Fibroblast of peridontal ligament (primary cell): ENCODE measurements around the gene KLHDC7B.

Experiments used
- DNase-seq: peaks from one replicate; pipeline ENCODE4 v3.0.0-alpha.2; 2010; ENCODE audit errors: extremely low read depth

Gene KLHDC7B

GRCh38 chr22:50545522-50546325 lies at the start of gene KLHDC7B:
KLHDC7B (plus strand) TSS chr22:50545899; CDS start chr22:50546244, 345 bp downstream.
- DNase-seq: peak; percentile 46

DNA sequence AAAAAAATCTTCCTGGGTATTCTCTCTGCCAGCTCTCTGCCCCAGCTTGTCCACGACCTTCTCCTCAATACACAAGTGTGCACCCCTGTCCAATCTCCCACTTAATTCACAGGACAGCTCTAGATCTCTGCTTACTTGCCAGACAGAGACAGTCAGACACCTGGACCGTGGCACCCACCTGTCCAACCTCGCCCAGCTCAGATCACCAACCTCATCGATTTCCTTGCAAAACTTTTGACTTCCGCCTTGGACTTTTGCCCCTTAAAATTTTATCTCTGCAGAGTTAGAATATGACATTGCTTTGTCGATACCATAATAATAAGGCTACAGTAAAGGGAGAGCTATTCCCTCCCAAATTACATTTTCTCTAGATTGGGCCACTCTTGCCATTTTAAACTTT lies 48.6 kb upstream of the KLHDC7B start:
- no peak for DNase-seq

DNA sequence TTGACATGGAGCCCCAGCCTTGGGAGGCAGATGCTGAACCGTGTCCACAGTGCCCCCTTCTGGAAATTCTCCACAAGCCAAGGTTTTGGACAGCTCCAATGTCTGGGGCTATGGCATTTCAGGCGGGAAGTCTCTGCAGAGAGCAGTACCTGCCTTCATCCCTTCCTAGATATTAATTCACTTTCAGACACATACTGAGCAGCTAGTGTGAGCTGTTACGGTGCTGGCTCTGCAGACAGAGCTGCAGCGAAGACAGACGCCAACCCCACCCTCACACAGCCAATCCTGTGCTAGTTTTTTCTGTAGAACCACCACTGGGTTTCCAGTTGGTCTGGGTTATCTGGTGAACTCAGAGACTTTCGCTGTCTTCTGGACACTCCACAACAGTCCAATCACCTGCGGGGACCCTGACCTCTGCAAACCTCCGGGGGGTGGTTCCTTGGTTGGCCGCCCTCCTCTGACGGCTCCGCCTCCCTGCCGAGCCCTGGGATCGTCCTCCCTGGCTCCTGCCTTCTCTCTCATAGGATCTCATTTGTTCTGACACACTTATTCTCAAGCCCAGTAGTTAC lies 47.3 kb upstream of the KLHDC7B start:
- peak; percentile 55 for DNase-seq

DNA sequence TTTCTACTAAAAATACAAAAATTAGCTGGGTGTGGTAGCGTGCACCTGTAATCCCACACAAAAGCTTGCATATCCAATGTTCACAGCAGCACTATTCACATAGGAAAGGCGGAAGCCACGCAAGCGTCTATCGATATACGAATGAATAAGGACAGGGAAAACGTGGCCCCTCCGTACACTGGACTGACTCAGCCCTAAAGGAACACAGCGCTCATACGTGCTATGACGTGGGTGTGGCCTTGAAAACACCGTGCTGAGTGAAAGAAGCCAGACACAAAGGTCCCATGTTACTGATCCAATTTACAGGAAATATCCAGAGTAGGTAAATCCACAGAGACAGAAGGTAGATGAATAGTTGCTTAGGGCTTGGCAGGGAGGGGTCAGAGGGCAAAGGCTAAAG lies 45.2 kb upstream of the KLHDC7B start:
- DNase-seq: no peak

GRCh38 chr22:50502096-50502495 lies 43.6 kb upstream of the KLHDC7B start:
- no peak for DNase-seq

- DNase-seq: no peak
Measured at GRCh38 chr22:50502628-50503474, 42.8 kb upstream of the KLHDC7B start.

DNA sequence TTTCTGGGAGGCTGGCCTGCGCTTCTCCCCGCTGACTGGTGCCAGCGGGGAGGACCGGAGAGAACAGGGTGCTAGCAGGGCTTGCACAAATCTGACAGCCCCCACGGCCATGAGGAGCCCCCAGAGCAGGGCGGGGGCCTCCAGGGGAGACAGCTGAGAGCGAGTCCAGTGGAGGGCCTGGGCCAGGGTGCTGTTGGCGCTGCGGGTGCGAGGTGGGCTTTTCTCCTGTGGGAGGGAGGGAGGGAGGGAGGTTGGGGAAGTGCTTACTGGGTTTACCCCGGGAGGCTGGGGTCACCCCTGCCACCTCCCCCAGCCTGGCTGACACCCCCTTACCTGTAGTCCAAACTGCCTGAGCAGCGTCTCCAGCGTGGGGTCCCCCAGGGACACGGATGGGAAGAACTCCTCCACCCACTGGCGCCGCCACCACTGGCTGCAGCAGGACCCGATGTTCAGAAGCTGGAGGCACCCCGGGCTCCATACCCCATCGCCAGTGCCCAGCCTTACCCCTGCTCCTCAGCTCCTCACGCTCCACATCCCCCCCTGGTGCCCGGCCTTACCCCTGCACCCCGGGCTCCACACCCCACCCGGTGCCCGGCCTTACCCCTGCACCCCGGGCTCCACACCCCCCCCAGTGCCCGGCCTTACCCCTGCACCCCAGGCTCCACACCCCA lies 42.1 kb upstream of the KLHDC7B start:
- DNase-seq: no peak

GRCh38 chr22:50504369-50505211 lies 41.1 kb upstream of the KLHDC7B start:
- DNase-seq: no peak

GRCh38 chr22:50505276-50505775 lies 40.4 kb upstream of the KLHDC7B start:
- no peak for DNase-seq

DNA sequence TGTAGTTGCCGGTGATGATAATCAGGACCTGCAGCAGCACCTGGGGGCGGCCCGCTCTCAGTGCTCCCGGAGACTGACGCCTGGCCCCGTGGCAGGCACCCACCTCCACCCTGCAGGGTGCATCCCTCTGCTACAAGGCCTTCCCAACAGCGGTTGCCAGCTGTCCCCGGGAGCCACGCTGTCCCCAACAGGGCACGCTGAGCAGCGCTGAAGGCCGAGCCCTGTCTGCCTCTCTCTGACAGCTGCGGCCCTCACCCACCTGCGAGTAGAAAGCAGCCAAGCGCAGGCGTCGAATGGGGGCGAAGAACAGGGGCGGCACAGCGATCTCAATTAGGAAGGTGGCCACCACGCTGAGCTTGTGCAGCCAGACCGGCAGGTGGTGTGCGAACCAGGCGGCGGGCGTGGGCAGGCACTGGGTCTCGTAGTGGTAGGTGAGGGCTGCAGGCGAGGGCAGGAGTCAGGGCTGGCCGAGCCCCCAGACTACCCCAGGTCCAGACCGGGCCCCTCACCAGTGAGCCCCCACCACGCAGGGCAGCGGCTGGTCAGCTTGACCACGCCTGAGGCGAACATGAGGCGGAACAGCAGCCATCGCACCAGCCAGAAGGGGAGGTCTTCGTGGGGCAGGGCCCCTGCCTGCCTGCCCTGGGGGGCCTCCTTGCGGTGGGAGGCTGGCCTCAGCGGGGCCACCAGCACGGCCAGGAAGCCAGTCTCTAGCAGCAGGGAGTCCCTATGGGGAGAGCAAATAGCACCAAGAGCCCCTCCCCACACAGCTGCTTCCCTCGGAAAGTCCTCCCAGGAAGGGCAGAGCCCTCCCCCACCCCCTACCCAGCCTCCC lies 39.7 kb upstream of the KLHDC7B start:
- DNase-seq: no peak

DNA sequence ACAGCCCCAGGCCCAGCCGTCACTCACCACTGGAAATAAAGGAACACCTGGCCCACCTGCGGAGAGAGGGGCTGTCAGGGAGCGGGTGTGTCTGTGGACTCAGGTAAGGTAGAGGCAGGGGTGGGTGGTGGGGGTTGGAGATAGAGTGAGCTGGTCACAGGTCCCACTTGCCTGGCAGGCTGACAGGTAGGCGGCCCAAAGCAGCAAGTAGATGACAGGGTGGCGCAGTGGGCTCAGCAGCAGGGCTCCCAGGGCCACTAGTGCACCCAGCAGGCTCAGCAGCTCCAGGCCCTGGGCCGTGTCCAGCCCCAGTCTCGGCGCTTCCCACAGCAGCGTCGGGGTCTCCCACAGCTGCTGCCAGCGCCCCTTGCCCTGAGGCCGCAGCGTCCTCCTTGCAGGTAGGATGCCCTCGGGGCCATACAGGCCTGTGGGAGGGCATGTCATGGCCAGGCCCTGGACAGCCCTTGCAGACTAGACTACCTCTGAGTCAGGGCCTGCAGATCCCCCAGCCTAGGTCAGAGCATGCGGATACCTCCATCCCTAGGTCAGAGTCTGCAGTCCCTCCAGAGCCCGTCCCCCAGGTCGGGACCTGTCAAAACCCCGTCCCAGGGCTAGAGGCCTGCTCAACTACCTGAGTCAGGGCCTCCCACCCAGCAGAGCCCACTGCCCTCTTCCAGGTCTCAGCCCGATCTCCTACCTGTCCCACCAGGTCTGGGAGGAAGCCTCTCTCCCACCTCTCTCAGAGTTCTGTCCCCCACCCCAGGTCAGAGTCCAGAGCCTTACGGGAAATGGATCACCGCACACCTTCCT lies 38.9 kb upstream of the KLHDC7B start:
- DNase-seq: no peak

DNA sequence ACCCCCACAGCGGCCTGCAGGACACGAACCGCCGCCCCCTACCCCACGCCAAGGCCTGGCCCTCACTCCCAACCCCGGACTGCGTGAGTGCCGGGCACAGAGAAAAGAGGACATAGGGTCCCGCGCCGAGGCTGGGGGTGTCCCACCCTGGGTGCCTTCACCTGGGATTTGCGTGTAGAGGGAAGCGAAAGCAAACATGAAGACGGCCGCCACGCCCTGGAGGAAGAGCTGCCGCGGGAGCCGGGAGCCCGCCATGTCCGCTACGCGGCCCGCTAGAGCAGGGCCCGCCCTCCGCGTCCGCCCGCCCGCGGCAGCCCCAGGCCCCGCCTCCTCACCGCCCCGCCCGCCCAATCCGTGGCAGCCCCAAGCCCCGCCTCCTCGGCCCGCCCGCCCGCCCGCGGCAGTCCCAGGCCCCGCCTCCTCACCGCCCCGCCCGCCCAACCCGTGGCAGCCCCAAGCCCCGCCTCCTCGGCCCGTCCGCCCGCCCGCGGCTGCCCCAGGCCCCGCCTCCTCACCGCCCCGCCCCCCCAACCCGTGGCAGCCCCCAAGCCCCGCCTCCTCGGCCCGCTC lies 38.2 kb upstream of the KLHDC7B start, which contains the start of gene LMF2:
Gene LMF2, minus strand, starts transcription at position 282 of the 570 bp plus-strand sequence. Its CDS starts 27 bp downstream, at position 255.
- DNase-seq: no peak

DNA sequence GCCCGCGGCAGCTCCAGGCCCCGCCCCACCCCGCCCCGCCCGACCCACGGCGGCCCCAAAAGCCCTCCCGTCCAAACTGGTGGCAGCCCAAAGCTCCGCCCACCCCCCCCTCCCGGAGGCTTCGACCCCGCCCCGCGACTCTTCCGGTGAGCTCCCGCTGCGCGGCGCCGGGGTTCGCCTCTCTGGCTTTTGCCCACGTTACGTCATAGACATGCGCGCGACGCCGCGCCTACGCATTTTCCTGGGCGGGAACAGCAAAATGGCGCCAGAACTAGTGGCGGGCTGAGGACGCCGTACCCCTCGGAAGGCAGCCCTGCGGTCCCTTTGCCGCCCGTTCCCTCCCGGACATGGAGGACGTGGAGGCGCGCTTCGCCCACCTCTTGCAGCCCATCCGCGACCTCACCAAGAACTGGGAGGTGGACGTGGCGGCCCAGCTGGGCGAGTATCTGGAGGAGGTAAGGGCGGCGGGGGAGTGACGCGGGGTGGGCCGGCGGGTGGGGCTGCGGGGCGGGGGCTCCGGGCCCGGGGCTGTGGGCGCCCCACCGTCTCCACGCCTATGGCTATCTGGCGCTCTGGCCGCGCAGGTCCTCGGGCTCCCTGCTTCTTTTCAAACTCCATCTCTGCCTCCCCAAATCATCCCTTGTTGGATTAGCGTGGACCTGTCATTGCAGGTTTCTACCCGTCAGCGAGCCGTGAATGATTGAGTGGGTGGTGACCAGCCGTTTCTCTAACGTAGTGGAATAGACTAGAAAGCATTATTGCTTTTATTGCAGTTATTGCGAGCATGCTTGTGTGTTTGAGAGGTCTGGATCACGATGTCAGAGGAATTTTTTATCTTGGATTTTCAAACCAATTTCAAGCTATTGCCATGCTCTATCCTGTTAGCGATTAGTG lies 37.5 kb upstream of the KLHDC7B start, which contains the start of gene NCAPH2:
Gene NCAPH2, plus strand, starts transcription at position 234 of the 894 bp plus-strand sequence. Its CDS starts 114 bp downstream, at position 348.
- DNase-seq: peak; percentile 95

DNA sequence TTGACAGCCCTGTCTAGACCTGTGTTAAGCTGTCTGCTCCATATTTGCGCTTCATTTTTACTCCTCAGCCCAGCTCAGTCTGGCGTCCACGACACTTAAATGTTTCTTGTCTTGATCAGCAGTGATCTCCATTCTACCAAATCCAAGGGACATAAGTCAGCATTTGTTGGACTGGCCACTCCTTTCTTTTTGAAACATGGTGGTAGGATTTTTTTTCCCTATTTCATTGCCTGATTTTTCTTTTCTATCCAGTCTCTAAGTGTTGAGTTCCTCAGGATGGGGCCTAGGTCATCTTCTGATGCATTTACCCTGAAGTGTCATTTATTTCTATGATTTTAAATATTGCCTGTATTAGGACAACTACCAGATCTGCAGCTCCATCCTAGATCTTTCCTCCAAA lies 36.8 kb upstream of the KLHDC7B start:
- no peak for DNase-seq

GRCh38 chr22:50513175-50513574 lies 32.5 kb upstream of the KLHDC7B start:
- DNase-seq: no peak

DNA sequence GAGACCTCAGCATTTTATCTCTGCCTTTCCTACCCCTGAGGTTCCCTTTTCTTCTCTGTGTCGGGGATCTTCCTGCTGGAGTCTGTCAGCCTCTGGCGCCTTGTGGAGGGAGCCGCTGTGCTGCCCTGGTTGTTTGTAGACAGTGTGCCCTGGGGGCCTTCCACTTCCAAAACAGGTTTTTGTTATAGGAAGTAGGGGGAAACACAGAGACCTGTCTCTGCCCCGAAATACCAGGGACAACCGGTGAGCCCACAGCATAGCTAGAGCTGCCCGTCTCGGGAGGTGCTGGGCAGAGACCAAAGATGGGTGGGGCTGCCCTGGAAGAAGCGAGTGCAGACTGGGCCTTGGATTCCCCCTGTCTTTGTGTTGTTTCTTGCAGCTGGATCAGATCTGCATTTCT lies 29.6 kb upstream of the KLHDC7B start:
- no peak for DNase-seq

- no peak for DNase-seq
Measured at GRCh38 chr22:50516891-50517290, 28.8 kb upstream of the KLHDC7B start.
